Hepatocyte (in vitro differentiated cells): ENCODE measurements around the gene GALNT14. TPM values are rescaled to one million over a fixed set of nuclear protein-coding genes. Genes with fewer than 3 reads are reported as not detected.

Source experiments
- DNase-seq: peaks from one replicate; pipeline ENCODE4 v3.0.0-alpha.2; 2016; ENCODE audit warnings: low spot score
- H2AFZ ChIP-seq: fragments of 200-600 bp; sonication (generic); 2 replicates; pipeline ENCODE4 v1.6.0; 2016; ENCODE audit warnings: antibody characterized with exemption, mild to moderate bottlenecking
- H3K27ac ChIP-seq: fragments of 200-600 bp; sonication (generic); 2 replicates; pipeline ENCODE4 v1.5.1; 2016; ENCODE audit warnings: mild to moderate bottlenecking
- H3K27me3 ChIP-seq: fragments of 200-600 bp; sonication (generic); 2 replicates; pipeline ENCODE4 v1.6.1; 2016
- H3K36me3 ChIP-seq: fragments of 200-600 bp; sonication (generic); replicated peaks from 2 replicates; pipeline ENCODE4 v1.5.1; 2016; ENCODE audit warnings: low read depth; ENCODE audit not compliant: insufficient read depth
- H3K4me1 ChIP-seq: fragments of 200-600 bp; sonication (generic); 2 replicates; pipeline ENCODE4 v1.5.1; 2016; ENCODE audit warnings: mild to moderate bottlenecking, moderate library complexity; ENCODE audit not compliant: insufficient read depth
- H3K4me2 ChIP-seq: fragments of 200-600 bp; sonication (generic); 2 replicates; pipeline ENCODE4 v1.6.0; 2016
- H3K4me3 ChIP-seq: fragments of 200-600 bp; sonication (generic); 2 replicates; pipeline ENCODE4 v1.5.1; 2016; ENCODE audit warnings: mild to moderate bottlenecking
- H3K79me2 ChIP-seq: fragments of 200-600 bp; sonication (generic); 2 replicates; pipeline ENCODE4 v1.6.0; 2017; ENCODE audit warnings: mild to moderate bottlenecking
- H3K9me2 ChIP-seq: fragments of 200-600 bp; sonication (generic); replicated peaks from 2 replicates; pipeline ENCODE4 v1.6.0; 2017; ENCODE audit warnings: mild to moderate bottlenecking; ENCODE audit not compliant: insufficient read depth
- H3K9me3 ChIP-seq: fragments of 200-600 bp; sonication (generic); 2 replicates; pipeline ENCODE4 v1.5.1; 2016; ENCODE audit warnings: low read depth, mild to moderate bottlenecking
- H4K20me1 ChIP-seq: fragments of 200-600 bp; sonication (generic); 2 replicates; pipeline ENCODE4 v1.6.0; 2016; ENCODE audit warnings: mild to moderate bottlenecking; ENCODE audit not compliant: insufficient read depth, poor library complexity, severe bottlenecking
- EZH2 ChIP-seq: fragments of 200-600 bp; sonication (generic); IDR thresholded peaks from 2 replicates; pipeline ENCODE4 v1.6.1; 2016; ENCODE audit warnings: antibody characterized with exemption, mild to moderate bottlenecking, borderline replicate concordance
- EZH2phosphoT487 ChIP-seq: fragments of 200-600 bp; sonication (generic); IDR thresholded peaks from one replicate; pipeline ENCODE4 v1.6.1; 2018; ENCODE audit warnings: antibody characterized with exemption, mild to moderate bottlenecking, low read depth, moderate library complexity; ENCODE audit not compliant: unreplicated experiment, severe bottlenecking
- WGBS: methylation state at CpG from one replicate; pipeline ENCODE4 v1.1.6; 2016; ENCODE audit warnings: low lambda C conversion rate; ENCODE audit errors: missing lambda C conversion rate; 5-methylcytosine and 5-hydroxymethylcytosine counted together
- polyA plus RNA-seq: library from polyadenylated mRNA; unstranded; fragments of >200 nt; fragmentation: Nextera tagmentation; extraction: Ambion mirVana; gene quantifications from 2 replicates; pipeline ENCODE4 v1.2.1, GENCODE V29; 2016
- total RNA-seq: library from RNA; depleted of rRNA; stranded (reverse); fragments of >200 nt; gene quantifications from 2 replicates; pipeline ENCODE4 v1.2.3, GENCODE V29; 2014
- TF ChIP-seq, protein P1 (sequence below): fragments of 200-600 bp; sonication (generic); IDR thresholded peaks from 2 replicates; pipeline ENCODE4 v1.5.1; 2016; ENCODE audit warnings: antibody characterized with exemption, mild to moderate bottlenecking; ENCODE audit not compliant: poor library complexity

Gene GALNT14
- total and polyA plus RNA-seq, 2 experiments from 2014 or later: 2.2 to 2.9 TPM

DNA sequence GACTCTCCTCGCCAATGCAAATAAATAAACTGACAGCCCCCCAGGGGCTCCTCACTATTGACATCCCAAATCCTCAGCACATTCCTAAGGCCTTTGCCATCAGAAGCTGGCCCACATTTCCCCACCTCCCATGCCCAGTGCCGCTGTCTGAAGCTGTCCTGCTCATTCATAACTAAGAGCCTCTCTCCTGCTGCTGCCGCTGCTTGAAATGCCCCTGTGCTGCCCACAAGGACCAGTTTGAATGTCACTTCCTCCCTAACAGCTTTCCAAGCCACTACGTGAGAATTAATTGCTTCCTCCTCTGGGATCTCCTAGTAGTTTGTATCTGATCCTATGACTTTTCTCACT, 179.3 kb downstream of the GALNT14 start:
- no peak for DNase-seq
- no peak overlapping the region for H3K27ac ChIP-seq
- H3K4me2 ChIP-seq: no peak overlapping the region
- H3K36me3 ChIP-seq: no peaks in the 10 kb centered on the region
- H2AFZ ChIP-seq: no peak overlapping the region
- H3K4me3 ChIP-seq: no peak overlapping the region
- no peaks in the 10 kb centered on the region for H3K27me3 ChIP-seq
- H4K20me1 ChIP-seq: no peaks in the 10 kb centered on the region
- no peaks in the 10 kb centered on the region for H3K4me1 ChIP-seq
- H3K79me2 ChIP-seq: no peaks in the 10 kb centered on the region
- WGBS: 53% methylated on average over 4 of the region's 4 CpGs
- no peaks in the 10 kb centered on the region for H3K9me2 ChIP-seq
- TF ChIP-seq EZH2 (no peak), EZH2phosphoT487 (no peak)
- TF ChIP-seq, protein P1, sequence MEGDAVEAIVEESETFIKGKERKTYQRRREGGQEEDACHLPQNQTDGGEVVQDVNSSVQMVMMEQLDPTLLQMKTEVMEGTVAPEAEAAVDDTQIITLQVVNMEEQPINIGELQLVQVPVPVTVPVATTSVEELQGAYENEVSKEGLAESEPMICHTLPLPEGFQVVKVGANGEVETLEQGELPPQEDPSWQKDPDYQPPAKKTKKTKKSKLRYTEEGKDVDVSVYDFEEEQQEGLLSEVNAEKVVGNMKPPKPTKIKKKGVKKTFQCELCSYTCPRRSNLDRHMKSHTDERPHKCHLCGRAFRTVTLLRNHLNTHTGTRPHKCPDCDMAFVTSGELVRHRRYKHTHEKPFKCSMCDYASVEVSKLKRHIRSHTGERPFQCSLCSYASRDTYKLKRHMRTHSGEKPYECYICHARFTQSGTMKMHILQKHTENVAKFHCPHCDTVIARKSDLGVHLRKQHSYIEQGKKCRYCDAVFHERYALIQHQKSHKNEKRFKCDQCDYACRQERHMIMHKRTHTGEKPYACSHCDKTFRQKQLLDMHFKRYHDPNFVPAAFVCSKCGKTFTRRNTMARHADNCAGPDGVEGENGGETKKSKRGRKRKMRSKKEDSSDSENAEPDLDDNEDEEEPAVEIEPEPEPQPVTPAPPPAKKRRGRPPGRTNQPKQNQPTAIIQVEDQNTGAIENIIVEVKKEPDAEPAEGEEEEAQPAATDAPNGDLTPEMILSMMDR: no peak
- no peaks in the 10 kb centered on the region for H3K9me3 ChIP-seq

DNA sequence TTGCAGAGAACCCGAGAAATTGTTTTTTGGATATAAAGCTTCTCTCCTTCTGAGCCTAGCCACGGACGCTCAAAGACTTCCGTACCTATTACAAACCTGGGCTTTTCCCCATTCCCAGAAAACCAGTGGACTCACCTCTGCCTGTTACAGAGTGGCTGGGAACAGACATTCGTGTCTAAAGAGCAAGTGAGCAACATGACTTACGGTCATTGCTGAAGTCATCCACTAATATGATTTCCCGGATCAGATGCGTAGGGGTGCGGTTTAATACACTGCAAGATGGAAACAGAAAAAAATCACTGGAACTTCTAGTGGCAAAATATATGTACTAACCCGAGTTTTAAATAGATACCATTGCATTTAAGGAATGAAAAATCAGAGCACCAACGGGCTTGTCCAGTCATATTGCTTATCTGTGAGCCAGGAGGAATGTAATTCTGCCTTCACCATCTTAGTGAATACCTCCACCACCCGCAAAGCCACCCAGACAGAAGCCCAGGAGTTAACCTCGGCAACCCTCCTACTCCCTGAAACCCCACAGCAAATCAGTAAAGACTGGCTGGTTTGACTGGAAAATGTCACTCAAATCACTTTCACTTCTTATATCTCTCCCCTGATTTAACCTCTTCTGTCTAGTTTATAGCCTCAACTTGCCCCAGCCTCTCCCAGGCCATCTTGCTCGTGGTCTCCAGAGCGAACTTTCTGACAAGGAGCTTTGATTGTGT, 179.9 kb downstream of the GALNT14 start:
- H3K27ac ChIP-seq: no peak overlapping the region
- no peak for DNase-seq
- no peak overlapping the region for H2AFZ ChIP-seq
- TF ChIP-seq EZH2phosphoT487 (no peak), EZH2 (no peak)
- TF ChIP-seq, protein P1: no peak
- H3K36me3 ChIP-seq: no peaks in the 10 kb centered on the region
- no peaks in the 10 kb centered on the region for H3K79me2 ChIP-seq
- H3K4me1 ChIP-seq: no peaks in the 10 kb centered on the region
- no peaks in the 10 kb centered on the region for H4K20me1 ChIP-seq
- H3K4me2 ChIP-seq: no peak overlapping the region
- no peaks in the 10 kb centered on the region for H3K9me2 ChIP-seq
- H3K4me3 ChIP-seq: no peak overlapping the region
- WGBS: 79% methylated on average over 15 of the region's 15 CpGs
- H3K9me3 ChIP-seq: no peaks in the 10 kb centered on the region
- no peaks in the 10 kb centered on the region for H3K27me3 ChIP-seq

DNA sequence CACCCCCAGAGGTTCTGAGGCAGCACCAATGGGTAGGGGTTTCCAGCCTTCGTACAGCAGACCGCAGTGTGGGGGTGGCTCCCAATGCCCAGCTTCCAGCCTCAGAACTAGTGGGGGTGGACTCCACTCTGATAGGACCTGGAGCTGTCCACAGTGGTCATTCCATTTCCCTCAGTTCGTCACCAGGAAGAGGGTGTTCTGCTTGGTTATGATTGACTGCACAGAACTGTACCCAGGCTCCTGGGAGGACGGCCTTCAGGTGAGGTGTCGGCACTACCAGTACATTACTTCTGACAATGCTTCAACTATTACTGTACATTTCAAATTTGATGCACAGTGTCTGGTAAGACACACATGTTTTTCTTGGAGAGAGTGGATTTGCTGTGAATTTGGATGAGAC, 180.6 kb downstream of the GALNT14 start:
- Histone ChIP-seq H3K36me3 (no peaks in the 10 kb centered on the region), H3K9me2 (no peaks in the 10 kb centered on the region), H3K27me3 (no peaks in the 10 kb centered on the region), H3K79me2 (no peaks in the 10 kb centered on the region), H3K4me2 (no peak overlapping the region), H2AFZ (no peak overlapping the region), H3K4me3 (no peak overlapping the region), H3K4me1 (no peaks in the 10 kb centered on the region), H3K9me3 (no peaks in the 10 kb centered on the region), H4K20me1 (no peaks in the 10 kb centered on the region), H3K27ac (no peak overlapping the region)
- TF ChIP-seq EZH2 (no peak), EZH2phosphoT487 (no peak)
- TF ChIP-seq, protein P1: no peak
- DNase-seq: no peak
- 94% methylated on average over 5 of the region's 5 CpGs for WGBS
